IMR-90 (cell line): ENCODE data around the gene FNDC7. TPM values are rescaled to one million over a fixed set of nuclear protein-coding genes. Genes with fewer than 3 reads are reported as not detected.
A peak's percentile ranks its signal among the peaks of the same experiment; 100 is the strongest.

Source experiments
- ATAC-seq: fragments of 200-7000 bp; cut with Tn5 transposase; 2 replicates; pipeline ENCODE4 v1.9.1; 2020; ENCODE audit warnings: low read depth, mild to moderate bottlenecking, moderate library complexity
- BruUV-seq: library from RNA; stranded (reverse); fragments of 400-500 nt; replicated peaks from 2 replicates; lab custom pipeline; 2021; lab: Mats Ljungman, UMichigan
- CTCF ChIA-PET: fragments of 300-600 bp; formaldehyde crosslinking; extraction: SDS; loops from one replicate; lab custom pipeline; 2021; ENCODE audit warnings: antibody characterized with exemption; lab: Yijun Ruan, JAX
- POLR2A ChIA-PET: fragments of 300-600 bp; sonication (Branson Sonifier 250); formaldehyde crosslinking; loops from one replicate; lab custom pipeline; 2022; ENCODE audit warnings: antibody characterized with exemption; ENCODE audit not compliant: unreplicated experiment; lab: Charles Lee
- DNase-seq: peaks from one replicate; pipeline ENCODE4 v3.0.0; 2013
- H2AFZ ChIP-seq: replicated peaks from 2 replicates; pipeline ENCODE3; 2013; ENCODE audit warnings: low read length, mild to moderate bottlenecking; ENCODE audit not compliant: poor library complexity
- H2AK5ac ChIP-seq: 2 replicates; pipeline ENCODE4 v1.6.1; 2013; ENCODE audit warnings: low read depth, low read length, inconsistent platforms
- H2AK9ac ChIP-seq: replicated peaks from 2 replicates; pipeline ENCODE3; 2013; ENCODE audit warnings: mild to moderate bottlenecking, low read depth, low read length, moderate library complexity; ENCODE audit not compliant: poor library complexity
- H2BK120ac ChIP-seq: 2 replicates; pipeline ENCODE4 v1.6.1; 2013; ENCODE audit warnings: low read depth, low read length, inconsistent platforms
- H2BK15ac ChIP-seq: 3 replicates; pipeline ENCODE4 v1.6.1; 2013; ENCODE audit warnings: low read depth, low read length, inconsistent platforms
- H2BK20ac ChIP-seq: 2 replicates; pipeline ENCODE4 v1.6.1; 2013; ENCODE audit warnings: low read depth, mild to moderate bottlenecking, inconsistent platforms, low read length, moderate library complexity
- H2BK5ac ChIP-seq: 2 replicates; pipeline ENCODE4 v1.6.1; 2013; ENCODE audit warnings: mild to moderate bottlenecking, low read depth, low read length, inconsistent platforms; ENCODE audit not compliant: poor library complexity, severe bottlenecking
- H3K14ac ChIP-seq: replicated peaks from 2 replicates; pipeline ENCODE4 v1.6.1; 2013; ENCODE audit warnings: low read depth, low read length, inconsistent platforms
- H3K18ac ChIP-seq: 2 replicates; pipeline ENCODE4 v1.6.1; 2013; ENCODE audit warnings: low read depth, low read length, control low read depth
- H3K23ac ChIP-seq: 2 replicates; pipeline ENCODE4 v1.6.1; 2013; ENCODE audit warnings: low read depth, low read length, inconsistent platforms
- H3K27ac ChIP-seq: 2 replicates; pipeline ENCODE4 v1.5.1; 2013; ENCODE audit warnings: mild to moderate bottlenecking, control low read depth, low read length; ENCODE audit not compliant: insufficient read depth
- H3K27me3 ChIP-seq: 2 replicates; pipeline ENCODE4 v1.6.1; 2013; ENCODE audit warnings: low read length; ENCODE audit not compliant: control insufficient read depth, insufficient read depth
- H3K36me3 ChIP-seq: 2 replicates; pipeline ENCODE4 v1.6.1; 2013; ENCODE audit warnings: low read length, mixed read lengths; ENCODE audit not compliant: control insufficient read depth, insufficient read depth
- H3K4ac ChIP-seq: 2 replicates; pipeline ENCODE4 v1.6.1; 2013; ENCODE audit warnings: low read depth, low read length, inconsistent platforms
- H3K4me1 ChIP-seq: 2 replicates; pipeline ENCODE4 v1.6.1; 2013; ENCODE audit warnings: low read length, mixed read lengths; ENCODE audit not compliant: control insufficient read depth, insufficient read depth
- H3K4me2 ChIP-seq: 2 replicates; pipeline ENCODE4 v1.6.1; 2013; ENCODE audit warnings: low read depth, mild to moderate bottlenecking, control low read depth, low read length, moderate library complexity
- H3K4me3 ChIP-seq: 2 replicates; pipeline ENCODE4 v1.5.1; 2013; ENCODE audit warnings: low read depth, mild to moderate bottlenecking, control low read depth, low read length, moderate library complexity; ENCODE audit not compliant: insufficient read depth
- H3K56ac ChIP-seq: 2 replicates; pipeline ENCODE4 v1.6.1; 2013; ENCODE audit warnings: low read length, inconsistent platforms; ENCODE audit not compliant: insufficient read depth; ENCODE audit errors: extremely low read depth
- H3K79me1 ChIP-seq, 2 experiments: 2 replicates each; pipeline ENCODE4 v1.6.1; 2013; ENCODE audit warnings: low read length in 2 of 2, inconsistent platforms in 1 of 2, low read depth in 1 of 2
- H3K9ac ChIP-seq: 2 replicates; pipeline ENCODE4 v1.6.1; 2013; ENCODE audit warnings: low read depth, low read length, control low read depth
- H3K9me1 ChIP-seq: 2 replicates; pipeline ENCODE4 v1.6.1; 2013; ENCODE audit warnings: low read length, inconsistent platforms; ENCODE audit not compliant: insufficient read depth
- H3K9me3 ChIP-seq: 2 replicates; pipeline ENCODE4 v1.6.1; 2013; ENCODE audit warnings: low read length; ENCODE audit not compliant: control insufficient read depth, insufficient read depth
- H4K20me1 ChIP-seq: 2 replicates; pipeline ENCODE4 v1.6.1; 2013; ENCODE audit warnings: low read length, inconsistent platforms; ENCODE audit not compliant: insufficient read depth
- H4K5ac ChIP-seq: 2 replicates; pipeline ENCODE4 v1.6.1; 2013; ENCODE audit warnings: mild to moderate bottlenecking, low read depth, low read length, control low read depth
- H4K8ac ChIP-seq, 2 experiments: 2 replicates each; pipeline ENCODE4 v1.6.1; 2013; ENCODE audit warnings: low read depth in 2 of 2, low read length in 2 of 2, control low read depth in 1 of 2, inconsistent platforms in 1 of 2
- H4K91ac ChIP-seq: 2 replicates; pipeline ENCODE4 v1.6.1; 2013; ENCODE audit warnings: low read depth, low read length, inconsistent platforms; ENCODE audit not compliant: insufficient read depth
- MAFK ChIP-seq: IDR thresholded peaks from 2 replicates; pipeline ENCODE4 v1.6.1; 2012; ENCODE audit warnings: low read depth, low read length, improper control_type of control experiment
- RFX5 ChIP-seq: IDR thresholded peaks from 2 replicates; pipeline ENCODE4 v1.8.0; 2012; ENCODE audit warnings: low read depth, mild to moderate bottlenecking, low read length, moderate library complexity
- WGBS, 2 experiments: methylation state at CpG; one replicate each; pipeline versions ENCODE4 v1.1.5 to v1.1.7; 2013; ENCODE audit warnings: missing lambda C conversion rate in 2 of 2; ENCODE audit not compliant: insufficient read length in 1 of 2; ENCODE audit errors: extremely low coverage in 2 of 2; 5-methylcytosine and 5-hydroxymethylcytosine counted together
- dilution Hi-C: fragments of 300-500 bp; cut with HindIII; formaldehyde crosslinking; loops from one replicate; pipeline ENCODE4 v1.14.3; 2018; ENCODE audit warnings: low sequenced_read_pairs; ENCODE audit not compliant: unreplicated experiment
- in situ Hi-C: fragments of 300-500 bp; cut with MboI; formaldehyde crosslinking; loops from 3 replicates; pipeline ENCODE4 v1.14.3; 2019; ENCODE audit warnings: low sequenced_read_pairs, inconsistent platforms, mixed read lengths
- intact Hi-C: fragments of 100-400 bp; cut with micrococcal nuclease; formaldehyde crosslinking; loops from 2 replicates; pipeline ENCODE4 v1.10.0; 2022
- polyA plus RNA-seq, 3 experiments: library from polyadenylated mRNA; depleted of rRNA; stranded (reverse); fragments of >200 nt; gene quantifications; 2 replicates each; pipeline ENCODE4 v1.2.3, GENCODE V29; 2012; ENCODE audit warnings: low replicate concordance in 1 of 3
- total RNA-seq: library from RNA; depleted of rRNA; stranded (reverse); fragments of >200 nt; gene quantifications from 2 replicates; pipeline ENCODE4 v1.2.3, GENCODE V29; 2012

Gene FNDC7
- total and polyA plus RNA-seq, 2 of the 4 experiments (the other 2 are of a cell fraction): not detected

- Histone ChIP-seq H3K18ac (no peak overlapping the region), H2BK15ac (no peak overlapping the region), H2AFZ (no peak overlapping the region), H3K9me1 (no peaks in the 10 kb centered on the region; the same call in 1 of the 2 replicates), H3K27me3 (no peaks in the 10 kb centered on the region), H3K36me3 (peaks cover 15% of the 10 kb centered on the region), H3K4me2 (no peak overlapping the region), H2BK5ac (no peak overlapping the region), H3K4me1 (no peaks in the 10 kb centered on the region), H2BK120ac (no peak overlapping the region), H4K20me1 (peaks cover 3% of the 10 kb centered on the region; the same call in 1 of the 2 replicates), H3K9ac (no peak overlapping the region), H3K23ac (no peak overlapping the region), H3K14ac (no peak overlapping the region), H4K5ac (no peak overlapping the region), H2AK5ac (no peak overlapping the region), H3K27ac (no peak overlapping the region), H4K8ac (no peak overlapping the region), H3K9me3 (no peaks in the 10 kb centered on the region), H3K4me3 (no peak overlapping the region), H3K56ac (no peak overlapping the region), H2BK20ac (no peak overlapping the region), H4K91ac (no peak overlapping the region), H2AK9ac (no peak overlapping the region), H3K4ac (no peak overlapping the region), H3K79me1 (peaks cover 26 to 37% of the 10 kb centered on the region in 2 experiments)
- ChIA-PET CTCF (interaction anchor here (0.5 to 1.0 kb wide), 3 partner anchors 9 to 49 kb away, joined by 3 to 4 read pairs (median 3); no protein-coding TSS in a partner anchor), POLR2A (no interaction called here)
- no TSS peak for BruUV-seq
- intact Hi-C loops: no loop called here
- no CpG with 5 or more reads among the region's 3 CpGs for WGBS, 2 experiments
- TF ChIP-seq MAFK (peak; percentile 19; the same call in 1 of the 2 replicates), RFX5 (no peak)
- ATAC-seq: no peak
- DNase-seq: no peak
- dilution Hi-C loops: no loop called here
- in situ Hi-C loops: no loop called here
These were observed 40.7 kb downstream of the FNDC7 start for GRCh38 chr1:108753363-108753762.
